Adrenal gland (tissue), 19 donors: ENCODE data around the gene FMOD. TPM values are rescaled to one million over a fixed set of nuclear protein-coding genes. Genes with fewer than 3 reads are reported as not detected.

Experiments
- DNase-seq, 7 donors: peaks; one replicate each; pipeline ENCODE4 v3.0.0-alpha.2; 2019 to 2020
- H3K27ac ChIP-seq, 5 donors: fragments of 200-600 bp; sonication (generic) in 4 of 5; 1 replicate in 3 of 5; 2 replicates in 2 of 5; pipeline versions ENCODE4 v1.5.1 to v1.8.0; 2016 to 2020; ENCODE audit warnings: mild to moderate bottlenecking in 1 of 5
- H3K27me3 ChIP-seq: fragments of 200-600 bp; 2 replicates; pipeline ENCODE4 v1.8.0; 2021
- H3K36me3 ChIP-seq, 2 donors: fragments of 200-600 bp; replicated peaks in 1 of 2; 1 replicate in 1 of 2; 2 replicates in 1 of 2; pipeline versions ENCODE4 v1.5.1 to v1.8.0; 2018 to 2022
- H3K4me1 ChIP-seq, 2 donors: fragments of 200-600 bp; replicated peaks in 1 of 2; 1 replicate in 1 of 2; 2 replicates in 1 of 2; pipeline versions ENCODE4 v1.5.1 to v1.8.0; 2018 to 2021
- H3K4me3 ChIP-seq, 4 donors: fragments of 200-600 bp; sonication (generic) in 3 of 4; one replicate each; pipeline ENCODE4 v1.5.1; 2016 to 2018
- H3K9me3 ChIP-seq, 3 donors: fragments of 200-600 bp; sonication (generic) in 1 of 3; replicated peaks in 1 of 3; 1 replicate in 2 of 3; 2 replicates in 1 of 3; pipeline versions ENCODE4 v1.5.1 to v1.8.0; 2016 to 2021
- CTCF ChIP-seq, 6 experiments: fragments of 450-650 bp in 4 of 6; fragments of 200-600 bp in 2 of 6; sonication (generic) in 1 of 6; IDR thresholded peaks; 1 replicate in 5 of 6; 2 replicates in 1 of 6; pipeline versions ENCODE4 v1.5.1 to v1.8.0; 2016 to 2021; ENCODE audit warnings: antibody characterized with exemption in 6 of 6, mild to moderate bottlenecking in 2 of 6, moderate library complexity in 1 of 6
- POLR2A ChIP-seq, 2 donors: fragments of 450-650 bp; IDR thresholded peaks; one replicate each; pipeline ENCODE4 v1.6.1; 2017; ENCODE audit warnings: antibody characterized with exemption in 2 of 2, mild to moderate bottlenecking in 2 of 2, moderate library complexity in 1 of 2
- WGBS, 4 donors: extraction: QIAGEN DNeasy Blood & Tissue Kit in 2 of 4; methylation state at CpG; one replicate each; pipeline versions ENCODE4 v1.1.5 to v1.1.7; 2013 to 2017; 5-methylcytosine and 5-hydroxymethylcytosine counted together
- intact Hi-C, 2 donors: fragments of 100-400 bp; cut with DNase I; formaldehyde crosslinking; loops; one replicate each; pipeline versions ENCODE4 v1.14.1 to v1.15.0; 2022 to 2023
- long read RNA-seq, 10 donors: library from polyadenylated mRNA in 3 of 10; unstranded in 2 of 10; stranded (forward) in 1 of 10; transcript quantifications; one replicate each; pipeline ENCODE4 v2.0.0 and lab custom pipeline, GENCODE V29; 2021 to 2026
- polyA plus RNA-seq, 3 donors: library from polyadenylated mRNA; stranded (reverse); fragments of 200-250 nt in 2 of 3; fragments of 350-450 nt in 1 of 3; fragmentation: Illumina TruSeq in 1 of 3; extraction: RNeasy Lipid Tissue Mini Kit (QIAGEN cat#74804) in 1 of 3; gene quantifications; one replicate each; pipeline ENCODE4 v1.2.3, GENCODE V29; 2013 to 2014
- total RNA-seq, 9 donors: library from RNA; depleted of rRNA in 4 of 9; stranded (reverse); fragments of >200 nt in 4 of 9; fragments of 120-200 nt in 1 of 9; fragmentation: NEBNext Ultra II Directional in 1 of 9; extraction: Animal tissue kit (Norgen Biotek cat#: 25700) in 1 of 9; gene quantifications; one replicate each; pipeline versions ENCODE4 v1.1.0 to v1.2.4, GENCODE V29; 2013 to 2023
- donor health status: healthy with polysubstance abuse.
- donor health status: Bipolar disorder and iron deficiency.
- donor health status: DM: yes; HTN: yes; CAD: no.
- donor health status: DM: no; HTN: no; CAD: no.
- donor health status: DM: no; HTN: no; CAD: no.
- donor health status: DM: yes; HTN: yes; CAD: no.

FMOD gene
- total RNA-seq (100 to 1,000 TPM in 1 of 9 donors, 10 to 100 TPM in 7, 1 to 10 TPM in 1; 6.6 to 231 (median 20.1) TPM), polyA plus RNA-seq (10 to 100 TPM; 12.1 to 19.2 (median 17.2) TPM)
- long read RNA-seq, donor 1, partial matches to known transcripts = 0 of 1 reads
- long read RNA-seq, donor 1, other reads (novel, unspliced or antisense) = 0 of 1 reads
- long read RNA-seq, donor 2 = 0 reads
- long read RNA-seq, donor 3 = 0 reads
- long read RNA-seq, donor 4, partial matches to known transcripts = 0 of 2 reads
- long read RNA-seq, donor 4, other reads (novel, unspliced or antisense) = 0 of 2 reads
- long read RNA-seq, donor 5, transcript FMOD-201 (3 exons, 3,310 nt) = major isoform, 18 of 31 reads
- long read RNA-seq, donor 5, partial matches to known transcripts = 8 of 31 reads
- long read RNA-seq, donor 5, other reads (novel, unspliced or antisense) = 5 of 31 reads
- long read RNA-seq, donor 6, partial matches to known transcripts = 0 of 3 reads
- long read RNA-seq, donor 6, other reads (novel, unspliced or antisense) = 1 of 3 reads
- long read RNA-seq, donor 7, partial matches to known transcripts = 0 of 1 reads
- long read RNA-seq, donor 7, other reads (novel, unspliced or antisense) = 0 of 1 reads
- long read RNA-seq, donor 8, partial matches to known transcripts = 8 of 10 reads
- long read RNA-seq, donor 8, other reads (novel, unspliced or antisense) = 0 of 10 reads
- long read RNA-seq, donor 9, partial matches to known transcripts = 0 of 3 reads
- long read RNA-seq, donor 9, other reads (novel, unspliced or antisense) = 0 of 3 reads
- long read RNA-seq, donor 10, partial matches to known transcripts = 15 of 15 reads
- long read RNA-seq, donor 10, other reads (novel, unspliced or antisense) = 0 of 15 reads

GRCh38 chr1:203351037-203351625, at the start of gene FMOD:
FMOD (minus strand) TSS chr1:203351122; CDS start chr1:203348270, 2,852 bp downstream.
- no peaks in the 10 kb centered on the region for H3K36me3 ChIP-seq
- intact Hi-C loops = no loop called here
- no peaks in the 10 kb centered on the region for H3K9me3 ChIP-seq
- 40 to 62% (median 52%) methylated on average over 16 to 17 of the region's 17 CpGs for WGBS, 4 donors
- peak within 1 kb of the TSS in 3 of 5 donors; percentile 28 to 79 (median 53) for H3K27ac ChIP-seq
- H3K27me3 ChIP-seq = no peaks in the 10 kb centered on the region
- DNase-seq = peak in 5 of 7 donors; percentile 24 to 71 (median 45)
- peak within 1 kb of the TSS in 1 of 4 donors; percentile 32 for H3K4me3 ChIP-seq
- H3K4me1 ChIP-seq = no peaks in the 10 kb centered on the region
- peak in 1 of 2 donors; percentile 13 for TF ChIP-seq POLR2A (IDR thresholded peaks at IDR 0.05)
- no peak for TF ChIP-seq CTCF (IDR thresholded peaks at IDR 0.05)

GRCh38 chr1:203396595-203397194, 45.8 kb upstream of the FMOD start:
- Histone ChIP-seq H3K9me3 (no peaks in the 10 kb centered on the region), H3K4me1 (peaks cover 0 to 3% of the 10 kb centered on the region in 2 donors), H3K27me3 (peaks cover 5% of the 10 kb centered on the region), H3K27ac (no peak overlapping the region), H3K36me3 (no peaks in the 10 kb centered on the region), H3K4me3 (no peak overlapping the region)
- DNase-seq = no peak
- TF ChIP-seq POLR2A (IDR thresholded peaks at IDR 0.05) (no peak), CTCF (IDR thresholded peaks at IDR 0.05) (no peak)
- WGBS, 4 donors = 72 to 89% (median 82%) methylated on average over 7 of the region's 7 CpGs
- intact Hi-C loops = no loop called here

DNA sequence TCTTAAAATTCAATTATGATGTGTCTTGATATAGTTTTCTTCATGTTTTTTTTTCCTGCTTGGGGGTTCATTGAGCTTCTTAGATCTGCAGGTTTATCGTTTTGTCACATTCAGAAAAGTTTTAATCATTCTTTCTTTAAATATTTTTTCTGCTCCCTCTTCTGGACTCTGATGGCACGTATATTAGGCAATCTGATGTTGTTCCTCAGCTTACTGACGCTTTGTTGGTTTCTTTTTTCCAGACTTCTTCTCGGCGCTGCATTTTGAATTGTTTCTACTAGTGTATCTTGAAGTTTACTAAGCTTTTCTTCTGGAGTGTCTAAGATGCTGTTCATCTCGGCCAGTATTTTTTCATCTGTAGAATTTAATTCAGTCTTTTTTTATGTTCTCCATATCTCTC, 44.8 kb upstream of the FMOD start:
- 55 to 66% (median 62%) methylated on average over 6 of the region's 6 CpGs for WGBS, 4 donors
- H3K4me1 ChIP-seq = no peaks in the 10 kb centered on the region
- intact Hi-C loops = no loop called here

More for the DNA sequence above, 44.8 kb upstream of the FMOD start:
- Histone ChIP-seq H3K27me3 (peaks cover 5% of the 10 kb centered on the region), H3K36me3 (no peaks in the 10 kb centered on the region), H3K9me3 (no peaks in the 10 kb centered on the region), H3K27ac (no peak overlapping the region), H3K4me3 (no peak overlapping the region)
- TF ChIP-seq POLR2A (IDR thresholded peaks at IDR 0.05) (no peak), CTCF (IDR thresholded peaks at IDR 0.05) (no peak)
- no peak for DNase-seq
